Keratinocyte (primary cell): ENCODE data around the gene RBP4.

ENCODE experiments used
- CTCF ChIP-seq, 3 experiments: IDR thresholded peaks in 1 of 3; conservative IDR thresholded peaks in 1 of 3; optimal IDR thresholded peaks in 1 of 3; 2 replicates in 2 of 3; 3 replicates in 1 of 3; pipeline versions ENCODE3 to v1.5.1; 2011; ENCODE audit warnings: low read length in 3 of 3, mild to moderate bottlenecking in 3 of 3, moderate library complexity in 2 of 3, control low read depth in 1 of 3, inconsistent platforms in 1 of 3; ENCODE audit not compliant: insufficient read depth in 2 of 3; ENCODE audit errors: extremely low read depth in 1 of 3
- EZH2 ChIP-seq: IDR thresholded peaks from one replicate; pipeline ENCODE4 v1.6.1; 2012; ENCODE audit warnings: inconsistent platforms, mild to moderate bottlenecking, low read length, moderate library complexity

- no peak for TF ChIP-seq CTCF (optimal IDR thresholded peaks at IDR 0.05 in 1 of 3, IDR thresholded peaks at IDR 0.05 in 1 of 3, conservative IDR thresholded peaks at IDR 0.05 in 1 of 3; ENCODE audit: extremely low read depth in 1 of 3, insufficient read depth in 2 of 3, low read length in 3 of 3)
- no peak for TF ChIP-seq EZH2
Observed at GRCh38 chr10:93576888-93577287, 24.1 kb downstream of the RBP4 start.
